Measurements from ENCODE around the gene RBM33.

- TF ChIP-seq REST (IDR thresholded peaks at IDR 0.05; ENCODE audit: low read depth), result no peak
- TF ChIP-seq TEAD4 (IDR thresholded peaks at IDR 0.05), result no peak
Observed at GRCh38 chr7:155790666-155791065, 146.2 kb downstream of the RBM33 start.
